NB4 (cell line): ENCODE data around the gene NRAP.

ENCODE experiments used
- DNase-seq: peaks from one replicate; pipeline ENCODE4 v3.0.0; 2010; ENCODE audit warnings: low read depth
- H3K4me3 ChIP-seq: one replicate; pipeline ENCODE4 v1.5.1; 2011; ENCODE audit warnings: mild to moderate bottlenecking, low read depth, low read length, moderate library complexity
- MYC ChIP-seq: IDR thresholded peaks from 2 replicates; pipeline ENCODE4 v1.6.1; 2011; ENCODE audit warnings: low read depth, low read length
- POLR2A ChIP-seq: IDR thresholded peaks from 2 replicates; pipeline ENCODE4 v1.6.1; 2011; ENCODE audit warnings: mild to moderate bottlenecking; ENCODE audit not compliant: insufficient read length; ENCODE audit errors: extremely low read depth
- TF ChIP-seq, protein P1 (sequence below): IDR thresholded peaks from 2 replicates; pipeline ENCODE4 v1.6.1; 2011; ENCODE audit warnings: low read depth, low read length
- TF ChIP-seq, protein P2 (sequence below): IDR thresholded peaks from one replicate; pipeline ENCODE4 v1.5.1; 2012; ENCODE audit warnings: low read depth, low read length

NRAP gene

DNA sequence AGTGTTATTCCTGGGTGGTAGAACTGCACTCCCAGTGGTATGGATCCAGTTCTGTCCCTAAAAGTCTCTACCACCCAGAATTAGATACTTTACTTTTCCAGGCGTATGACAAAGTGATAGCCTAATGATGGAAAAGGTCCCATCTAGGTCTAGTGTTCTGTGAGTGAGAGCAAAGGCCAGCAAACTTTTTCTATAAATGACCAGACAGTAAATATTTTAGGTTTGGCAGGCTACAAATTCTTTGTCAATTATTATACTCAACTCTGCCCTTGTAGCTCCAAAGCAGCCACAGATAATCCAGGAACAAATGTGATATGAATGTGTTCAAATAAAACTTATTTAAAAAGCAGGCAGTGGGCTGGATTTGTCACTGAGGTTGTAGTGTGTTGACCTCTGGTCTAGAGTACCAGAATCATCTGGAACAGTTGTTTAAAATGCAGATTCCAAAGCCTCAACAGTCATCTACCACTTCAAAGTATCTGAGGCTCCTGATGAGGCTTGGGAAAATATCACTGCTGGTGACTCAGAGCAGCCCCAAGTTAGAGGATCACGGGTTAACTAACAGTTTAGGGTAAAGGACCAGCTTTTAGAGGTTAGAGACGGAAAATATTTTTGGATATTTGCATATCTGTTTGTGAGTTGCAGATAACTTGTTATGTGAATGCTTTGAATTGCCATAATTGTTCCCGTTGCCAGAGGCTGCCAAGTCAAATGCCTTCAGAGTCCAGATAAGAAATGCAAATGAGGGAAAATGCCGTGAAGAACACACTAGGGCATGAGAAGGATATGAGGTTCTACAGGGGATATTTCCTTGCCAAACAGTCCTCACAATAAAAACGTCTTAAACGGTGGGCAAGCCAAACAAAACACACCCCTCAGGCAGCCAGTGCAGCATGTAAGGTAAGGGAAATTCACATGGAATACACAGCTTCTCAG, 19.4 kb downstream of the NRAP start:
- TF ChIP-seq MYC (no peak), POLR2A (no peak)
- TF ChIP-seq, protein P1, sequence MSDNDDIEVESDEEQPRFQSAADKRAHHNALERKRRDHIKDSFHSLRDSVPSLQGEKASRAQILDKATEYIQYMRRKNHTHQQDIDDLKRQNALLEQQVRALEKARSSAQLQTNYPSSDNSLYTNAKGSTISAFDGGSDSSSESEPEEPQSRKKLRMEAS, result no peak
- TF ChIP-seq, protein P2, sequence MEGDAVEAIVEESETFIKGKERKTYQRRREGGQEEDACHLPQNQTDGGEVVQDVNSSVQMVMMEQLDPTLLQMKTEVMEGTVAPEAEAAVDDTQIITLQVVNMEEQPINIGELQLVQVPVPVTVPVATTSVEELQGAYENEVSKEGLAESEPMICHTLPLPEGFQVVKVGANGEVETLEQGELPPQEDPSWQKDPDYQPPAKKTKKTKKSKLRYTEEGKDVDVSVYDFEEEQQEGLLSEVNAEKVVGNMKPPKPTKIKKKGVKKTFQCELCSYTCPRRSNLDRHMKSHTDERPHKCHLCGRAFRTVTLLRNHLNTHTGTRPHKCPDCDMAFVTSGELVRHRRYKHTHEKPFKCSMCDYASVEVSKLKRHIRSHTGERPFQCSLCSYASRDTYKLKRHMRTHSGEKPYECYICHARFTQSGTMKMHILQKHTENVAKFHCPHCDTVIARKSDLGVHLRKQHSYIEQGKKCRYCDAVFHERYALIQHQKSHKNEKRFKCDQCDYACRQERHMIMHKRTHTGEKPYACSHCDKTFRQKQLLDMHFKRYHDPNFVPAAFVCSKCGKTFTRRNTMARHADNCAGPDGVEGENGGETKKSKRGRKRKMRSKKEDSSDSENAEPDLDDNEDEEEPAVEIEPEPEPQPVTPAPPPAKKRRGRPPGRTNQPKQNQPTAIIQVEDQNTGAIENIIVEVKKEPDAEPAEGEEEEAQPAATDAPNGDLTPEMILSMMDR, result no peak
- no peak overlapping the region for H3K4me3 ChIP-seq
- DNase-seq, result no peak

DNA sequence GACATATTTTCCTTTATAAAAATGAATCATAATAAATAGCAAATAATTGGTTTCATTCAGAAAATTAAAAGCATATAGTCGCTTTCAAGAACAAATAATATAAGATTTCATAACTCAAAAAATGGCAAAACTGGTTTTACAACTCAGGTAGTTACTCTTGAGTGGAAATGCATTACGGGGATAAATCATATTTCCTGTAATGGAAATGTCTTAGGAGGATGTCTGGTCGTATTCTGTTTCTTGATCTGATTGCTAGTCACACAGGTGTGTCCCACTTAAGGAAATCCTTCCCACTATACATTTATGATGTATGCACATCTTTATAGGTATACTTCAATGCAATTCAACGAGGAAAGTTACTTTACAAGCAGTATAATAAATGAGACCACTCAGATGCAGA, 20.7 kb downstream of the NRAP start:
- TF ChIP-seq POLR2A, result no peak
- no peak for DNase-seq
- no peak overlapping the region for H3K4me3 ChIP-seq

DNA sequence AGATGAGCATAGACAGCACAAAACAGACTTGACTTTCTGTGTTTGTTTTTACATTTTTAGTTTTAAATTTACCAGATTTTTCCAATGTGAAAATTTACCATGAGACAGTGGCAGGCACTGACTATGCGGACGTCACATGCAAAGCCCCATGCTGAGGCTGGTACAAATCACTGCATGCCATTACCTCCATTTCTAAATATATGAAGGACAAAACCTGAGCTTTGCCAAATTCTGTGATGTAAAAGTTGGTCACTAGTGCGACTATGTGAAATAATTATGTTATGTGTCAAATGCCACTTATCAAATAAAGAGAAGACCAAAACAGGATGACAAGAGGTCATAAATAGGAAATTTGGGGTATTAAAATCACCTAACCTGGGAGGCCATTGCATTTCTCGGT, 22.1 kb downstream of the NRAP start:
- DNase-seq, result no peak

DNA sequence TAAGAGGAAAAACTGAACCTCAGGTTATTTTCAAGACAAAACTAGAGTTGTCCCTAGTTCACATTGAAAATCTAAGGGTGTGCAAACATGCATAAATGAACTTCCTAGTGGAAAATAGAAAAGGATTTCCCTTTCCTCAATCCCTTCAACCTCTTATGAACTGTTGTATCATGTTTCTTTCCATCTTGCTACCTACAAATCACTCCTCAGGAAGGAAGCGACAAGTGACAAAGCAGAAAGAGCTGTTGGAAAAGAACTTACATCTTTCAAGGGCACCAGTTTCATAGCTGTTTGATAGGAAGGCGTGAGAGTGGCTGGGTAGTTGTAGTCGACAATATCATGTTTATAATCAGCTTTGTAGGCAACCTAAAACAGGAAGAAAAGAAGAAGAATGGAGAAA, 23.9 kb downstream of the NRAP start:
- H3K4me3 ChIP-seq, result no peak overlapping the region
- TF ChIP-seq, protein P1, result no peak
- TF ChIP-seq, protein P2, result no peak
- no peak for TF ChIP-seq MYC
- TF ChIP-seq POLR2A, result no peak
- no peak for DNase-seq

More for the DNA sequence above, 22.1 kb downstream of the NRAP start:
- TF ChIP-seq, protein P1, result no peak
- TF ChIP-seq MYC (no peak), POLR2A (no peak)
- TF ChIP-seq, protein P2, result no peak
- H3K4me3 ChIP-seq, result no peak overlapping the region

DNA sequence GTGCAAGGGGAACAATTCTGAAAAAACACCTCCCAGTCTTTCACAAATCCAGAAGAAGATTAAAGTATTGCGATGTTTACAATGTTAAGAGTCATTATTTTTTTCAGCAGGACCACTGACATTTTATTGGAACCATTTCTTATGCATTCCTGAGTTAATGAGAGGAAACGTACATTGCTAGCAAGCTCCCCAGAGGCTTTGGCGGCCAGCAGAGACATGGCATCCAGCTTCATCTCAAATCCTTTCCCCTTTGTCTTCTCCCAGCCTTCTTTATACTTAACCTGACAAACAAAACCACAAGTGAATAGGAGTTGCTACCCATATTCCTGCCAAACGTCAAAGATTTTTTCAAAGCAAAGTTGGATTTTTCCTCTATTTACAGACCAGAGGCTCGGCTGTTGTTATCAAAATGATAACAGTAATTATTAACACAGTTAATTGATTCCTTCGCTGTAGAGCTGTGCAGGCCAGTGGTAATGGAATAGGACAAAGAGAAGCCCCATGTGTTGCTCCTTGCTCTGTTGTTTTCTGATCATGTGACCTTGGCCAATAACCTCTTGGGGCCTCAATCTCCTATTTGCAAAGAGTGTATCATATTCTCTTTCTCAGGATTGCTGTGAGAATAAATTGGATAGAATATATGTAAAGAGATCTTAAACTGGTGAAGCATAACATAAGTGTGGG, 32.0 kb downstream of the NRAP start:
- no peak for DNase-seq
- TF ChIP-seq POLR2A (no peak), MYC (no peak)
- TF ChIP-seq, protein P1, result no peak
- TF ChIP-seq, protein P2, result no peak
- H3K4me3 ChIP-seq, result no peak overlapping the region

DNA sequence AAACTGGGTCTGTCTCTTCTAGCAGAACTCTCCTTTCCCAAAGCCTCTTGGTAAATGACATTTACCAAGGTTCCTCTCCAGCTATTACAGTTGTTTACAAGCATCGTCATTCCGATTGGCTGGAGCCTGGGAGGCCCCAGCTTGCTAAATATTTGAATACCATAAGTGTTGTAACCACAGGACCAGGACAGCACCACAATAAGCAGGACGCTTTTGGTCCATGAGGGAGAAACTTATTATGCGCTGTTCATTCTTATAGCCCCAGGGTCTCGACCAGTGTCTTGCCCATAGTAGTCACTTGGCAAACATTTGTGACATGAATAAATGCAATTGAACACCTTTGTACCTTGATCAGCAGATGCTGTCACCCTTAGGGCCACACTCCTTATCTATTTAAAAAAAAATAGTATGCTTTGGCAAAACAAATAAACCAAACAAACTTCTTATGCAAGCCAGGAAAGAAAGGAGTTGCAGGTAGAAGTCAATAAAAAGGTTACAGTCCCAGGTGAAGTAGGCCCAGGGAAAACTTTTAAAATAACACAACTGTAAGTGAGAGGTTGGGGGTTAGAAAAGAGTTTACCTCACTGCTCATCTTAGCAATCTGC, 32.8 kb downstream of the NRAP start:
- DNase-seq, result no peak

More for the DNA sequence above, 32.8 kb downstream of the NRAP start:
- no peak overlapping the region for H3K4me3 ChIP-seq
- TF ChIP-seq POLR2A, result no peak
- TF ChIP-seq, protein P2, result no peak
- no peak for TF ChIP-seq MYC
